ENCODE data around the gene CYYR1.
"Not testable (repeated sequence)": the region's sequence is repeated elsewhere in the genome, so short reads cannot be mapped to it uniquely, and the experiment has no call there.

CYYR1 gene

GRCh38 chr21:26505211-26505610 is 67.9 kb downstream of the CYYR1 start:
- in situ Hi-C loops (cut with HindIII; ENCODE audit: low pct_ligation_motif_present, low pct_unique_long_range_greater_than_20kb, low sequenced_read_pairs): no loop called here
- DNase-seq: no peak

GRCh38 chr21:26503414-26503813 is 69.7 kb downstream of the CYYR1 start:
- DNase-seq: no peak
- in situ Hi-C loops (cut with HindIII; ENCODE audit: low pct_ligation_motif_present, low pct_unique_long_range_greater_than_20kb, low sequenced_read_pairs): no loop called here

GRCh38 chr21:26501495-26502021 is 71.5 kb downstream of the CYYR1 start:
- no peak for DNase-seq
- in situ Hi-C loops (cut with HindIII; ENCODE audit: low pct_ligation_motif_present, low pct_unique_long_range_greater_than_20kb, low sequenced_read_pairs): no loop called here

GRCh38 chr21:26499495-26499894 is 73.6 kb downstream of the CYYR1 start:
- DNase-seq: no peak
- in situ Hi-C loops (cut with HindIII; ENCODE audit: low pct_ligation_motif_present, low pct_unique_long_range_greater_than_20kb, low sequenced_read_pairs): no loop called here

- in situ Hi-C loops (cut with HindIII; ENCODE audit: low pct_ligation_motif_present, low pct_unique_long_range_greater_than_20kb, low sequenced_read_pairs): no loop called here
- DNase-seq: no peak
These were observed 77.7 kb downstream of the CYYR1 start for GRCh38 chr21:26495283-26495849.

- in situ Hi-C loops (cut with HindIII; ENCODE audit: low pct_ligation_motif_present, low pct_unique_long_range_greater_than_20kb, low sequenced_read_pairs): no loop called here
- no peak for DNase-seq
These were observed 81.4 kb downstream of the CYYR1 start for GRCh38 chr21:26491663-26492062.

- in situ Hi-C loops (cut with HindIII; ENCODE audit: low pct_ligation_motif_present, low pct_unique_long_range_greater_than_20kb, low sequenced_read_pairs): no loop called here
- no peak for DNase-seq
These were observed 82.3 kb downstream of the CYYR1 start for GRCh38 chr21:26490771-26491170.

GRCh38 chr21:26489781-26490180 is 83.3 kb downstream of the CYYR1 start:
- DNase-seq: no peak
- in situ Hi-C loops (cut with HindIII; ENCODE audit: low pct_ligation_motif_present, low pct_unique_long_range_greater_than_20kb, low sequenced_read_pairs): no loop called here

- no peak for DNase-seq
- in situ Hi-C loops (cut with HindIII; ENCODE audit: low pct_ligation_motif_present, low pct_unique_long_range_greater_than_20kb, low sequenced_read_pairs): no loop called here
These were observed 85.1 kb downstream of the CYYR1 start for GRCh38 chr21:26487981-26488480.

- in situ Hi-C loops (cut with HindIII; ENCODE audit: low pct_ligation_motif_present, low pct_unique_long_range_greater_than_20kb, low sequenced_read_pairs): no loop called here
- no peak for DNase-seq
These were observed 99.6 kb downstream of the CYYR1 start for GRCh38 chr21:26473471-26473870.

- in situ Hi-C loops (cut with HindIII; ENCODE audit: low pct_ligation_motif_present, low pct_unique_long_range_greater_than_20kb, low sequenced_read_pairs): no loop called here
- DNase-seq: no peak
These were observed 102.0 kb downstream of the CYYR1 start for GRCh38 chr21:26471099-26471471.

GRCh38 chr21:26470351-26471098 is 102.6 kb downstream of the CYYR1 start:
- in situ Hi-C loops (cut with HindIII; ENCODE audit: low pct_ligation_motif_present, low pct_unique_long_range_greater_than_20kb, low sequenced_read_pairs): no loop called here
- DNase-seq: no peak

GRCh38 chr21:26469789-26470188 is 103.3 kb downstream of the CYYR1 start:
- no peak for DNase-seq
- in situ Hi-C loops (cut with HindIII; ENCODE audit: low pct_ligation_motif_present, low pct_unique_long_range_greater_than_20kb, low sequenced_read_pairs): no loop called here

GRCh38 chr21:26465916-26466315 is 107.2 kb downstream of the CYYR1 start:
- in situ Hi-C loops (cut with HindIII; ENCODE audit: low pct_ligation_motif_present, low pct_unique_long_range_greater_than_20kb, low sequenced_read_pairs): no loop called here
- DNase-seq: no peak

GRCh38 chr21:26461500-26461899 is 111.6 kb downstream of the CYYR1 start:
- no peak for DNase-seq
- in situ Hi-C loops (cut with HindIII; ENCODE audit: low pct_ligation_motif_present, low pct_unique_long_range_greater_than_20kb, low sequenced_read_pairs): no loop called here

- in situ Hi-C loops (cut with HindIII; ENCODE audit: low pct_ligation_motif_present, low pct_unique_long_range_greater_than_20kb, low sequenced_read_pairs): no loop called here
- no peak for DNase-seq
These were observed 112.5 kb downstream of the CYYR1 start for GRCh38 chr21:26460621-26461020.

- in situ Hi-C loops (cut with HindIII; ENCODE audit: low pct_ligation_motif_present, low pct_unique_long_range_greater_than_20kb, low sequenced_read_pairs); DNase-seq: not testable (repeated sequence)
These were observed 114.2 kb downstream of the CYYR1 start for GRCh38 chr21:26458854-26459253.

- DNase-seq: no peak
- in situ Hi-C loops (cut with HindIII; ENCODE audit: low pct_ligation_motif_present, low pct_unique_long_range_greater_than_20kb, low sequenced_read_pairs): no loop called here
These were observed 115.3 kb downstream of the CYYR1 start for GRCh38 chr21:26457817-26458216.

- no peak for DNase-seq
- in situ Hi-C loops (cut with HindIII; ENCODE audit: low pct_ligation_motif_present, low pct_unique_long_range_greater_than_20kb, low sequenced_read_pairs): no loop called here
These were observed 119.8 kb downstream of the CYYR1 start for GRCh38 chr21:26453267-26453666.
